Bronchial epithelial cell (primary cell): ENCODE results near the gene FANCC. TPM values are rescaled to one million over a fixed set of nuclear protein-coding genes. Genes with fewer than 3 reads are reported as not detected.

Experiments
- DNase-seq: peaks from one replicate; pipeline ENCODE4 v3.0.0-alpha.2; 2010; ENCODE audit warnings: low read depth
- FAIRE-seq: peaks from 2 replicates; lab custom pipeline; 2011; peaks lifted over from hg19 to GRCh38; lab: Jason Lieb, UNC
- H3K27me3 ChIP-seq: 2 replicates; pipeline ENCODE4 v1.5.1; 2011; ENCODE audit warnings: low read length; ENCODE audit not compliant: control insufficient read depth, insufficient read depth
- H3K36me3 ChIP-seq: 2 replicates; pipeline ENCODE4 v1.5.1; 2011; ENCODE audit warnings: low read length; ENCODE audit not compliant: control insufficient read depth, insufficient read depth
- H3K4me3 ChIP-seq: 2 replicates; pipeline ENCODE4 v1.5.1; 2011; ENCODE audit warnings: mild to moderate bottlenecking, low read depth, low read length, control low read depth
- total RNA-seq: library from RNA; depleted of rRNA; stranded (reverse); fragments of >200 nt; gene quantifications from 2 replicates; pipeline ENCODE4 v1.2.1, GENCODE V29; 2014
- TF ChIP-seq, protein P1 (sequence below): IDR thresholded peaks from 2 replicates; pipeline ENCODE4 v1.5.1; 2011; ENCODE audit warnings: mild to moderate bottlenecking, moderate library complexity, low read length, control low read depth, inconsistent platforms; ENCODE audit not compliant: insufficient read depth, severe bottlenecking

Gene FANCC
- total RNA-seq, 1 donor from 2014 or later, result 3.4 TPM

GRCh38 chr9:95246547-95246946 is 71.0 kb downstream of the FANCC start:
- H3K27me3 ChIP-seq, result no peaks in the 10 kb centered on the region
- H3K36me3 ChIP-seq, result no peaks in the 10 kb centered on the region
- DNase-seq (peak; percentile 39), FAIRE-seq (no peak)
- TF ChIP-seq, protein P1, sequence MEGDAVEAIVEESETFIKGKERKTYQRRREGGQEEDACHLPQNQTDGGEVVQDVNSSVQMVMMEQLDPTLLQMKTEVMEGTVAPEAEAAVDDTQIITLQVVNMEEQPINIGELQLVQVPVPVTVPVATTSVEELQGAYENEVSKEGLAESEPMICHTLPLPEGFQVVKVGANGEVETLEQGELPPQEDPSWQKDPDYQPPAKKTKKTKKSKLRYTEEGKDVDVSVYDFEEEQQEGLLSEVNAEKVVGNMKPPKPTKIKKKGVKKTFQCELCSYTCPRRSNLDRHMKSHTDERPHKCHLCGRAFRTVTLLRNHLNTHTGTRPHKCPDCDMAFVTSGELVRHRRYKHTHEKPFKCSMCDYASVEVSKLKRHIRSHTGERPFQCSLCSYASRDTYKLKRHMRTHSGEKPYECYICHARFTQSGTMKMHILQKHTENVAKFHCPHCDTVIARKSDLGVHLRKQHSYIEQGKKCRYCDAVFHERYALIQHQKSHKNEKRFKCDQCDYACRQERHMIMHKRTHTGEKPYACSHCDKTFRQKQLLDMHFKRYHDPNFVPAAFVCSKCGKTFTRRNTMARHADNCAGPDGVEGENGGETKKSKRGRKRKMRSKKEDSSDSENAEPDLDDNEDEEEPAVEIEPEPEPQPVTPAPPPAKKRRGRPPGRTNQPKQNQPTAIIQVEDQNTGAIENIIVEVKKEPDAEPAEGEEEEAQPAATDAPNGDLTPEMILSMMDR, result no peak
- H3K4me3 ChIP-seq, result no peak overlapping the region

DNA sequence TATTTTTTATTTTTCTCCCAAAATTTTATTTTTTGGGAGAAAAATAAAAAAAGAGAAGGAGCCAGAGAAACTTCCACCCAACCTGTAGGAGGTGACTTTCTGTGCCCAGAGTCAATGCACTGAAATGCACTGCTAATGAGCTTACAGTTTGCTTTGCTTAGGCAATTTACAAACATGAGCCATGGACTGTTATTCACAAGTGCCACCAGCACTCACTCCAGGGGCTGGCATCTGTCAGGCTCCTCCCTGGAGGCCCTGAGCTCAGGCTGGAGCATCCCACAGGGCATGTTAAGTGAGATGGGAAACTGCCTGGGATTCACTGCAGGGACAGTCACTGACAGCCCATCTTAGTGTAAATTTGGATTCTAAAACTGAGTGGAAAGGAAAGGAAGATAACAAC is 74.9 kb downstream of the FANCC start:
- TF ChIP-seq, protein P1, result no peak
- H3K27me3 ChIP-seq, result no peaks in the 10 kb centered on the region
- no peak overlapping the region for H3K4me3 ChIP-seq
- FAIRE-seq, result no peak
- no peak for DNase-seq
- H3K36me3 ChIP-seq, result no peaks in the 10 kb centered on the region

DNA sequence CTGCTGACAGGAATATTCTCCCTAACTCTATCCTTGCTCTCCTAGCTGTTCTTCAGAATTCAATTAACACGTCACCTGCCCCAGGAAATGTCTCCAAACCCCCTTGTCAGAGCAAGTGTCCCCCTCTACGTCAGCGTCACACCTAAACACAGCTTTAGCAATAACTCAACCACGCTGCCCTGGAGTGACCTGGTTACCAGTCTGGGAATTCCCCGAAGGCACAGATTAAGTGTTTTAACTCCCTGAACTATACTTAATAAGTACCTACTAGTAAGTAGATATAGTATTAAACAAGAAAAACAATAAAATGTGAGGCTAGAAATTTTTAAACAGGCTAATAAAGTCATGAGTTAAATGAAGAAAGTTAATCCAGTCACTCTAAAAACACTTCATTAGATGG is 78.4 kb downstream of the FANCC start:
- no peak for FAIRE-seq
- Histone ChIP-seq H3K27me3 (no peaks in the 10 kb centered on the region), H3K4me3 (no peak overlapping the region), H3K36me3 (no peaks in the 10 kb centered on the region)
- TF ChIP-seq, protein P1, result no peak
- no peak for DNase-seq

DNA sequence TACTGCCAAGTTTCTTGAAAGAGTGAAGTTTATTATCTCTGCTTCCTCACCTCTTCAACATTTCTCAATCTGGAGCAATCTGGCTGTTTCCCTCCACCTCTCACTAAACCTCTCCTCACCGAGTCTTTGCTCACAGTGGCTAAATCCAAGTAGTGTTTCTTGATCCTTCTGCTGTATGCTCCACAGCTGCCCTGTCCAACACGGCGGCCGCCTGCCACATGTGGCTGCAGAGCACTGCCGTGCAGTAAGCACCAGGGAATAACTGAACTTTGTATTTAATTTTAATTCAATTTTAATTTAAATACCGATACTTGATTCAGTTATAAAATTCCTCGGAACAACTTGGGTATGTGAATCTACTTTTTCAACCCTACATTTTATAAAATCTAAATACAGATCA is 80.2 kb downstream of the FANCC start:
- no peaks in the 10 kb centered on the region for H3K36me3 ChIP-seq
- DNase-seq (no peak), FAIRE-seq (no peak)
- H3K4me3 ChIP-seq, result no peak overlapping the region
- H3K27me3 ChIP-seq, result no peaks in the 10 kb centered on the region
- TF ChIP-seq, protein P1, result no peak

- TF ChIP-seq, protein P1, result no peak
- H3K36me3 ChIP-seq, result no peaks in the 10 kb centered on the region
- H3K4me3 ChIP-seq, result no peak overlapping the region
- no peak for FAIRE-seq
- no peaks in the 10 kb centered on the region for H3K27me3 ChIP-seq
- DNase-seq, result no peak
These were observed 87.5 kb downstream of the FANCC start for GRCh38 chr9:95230046-95230445.

DNA sequence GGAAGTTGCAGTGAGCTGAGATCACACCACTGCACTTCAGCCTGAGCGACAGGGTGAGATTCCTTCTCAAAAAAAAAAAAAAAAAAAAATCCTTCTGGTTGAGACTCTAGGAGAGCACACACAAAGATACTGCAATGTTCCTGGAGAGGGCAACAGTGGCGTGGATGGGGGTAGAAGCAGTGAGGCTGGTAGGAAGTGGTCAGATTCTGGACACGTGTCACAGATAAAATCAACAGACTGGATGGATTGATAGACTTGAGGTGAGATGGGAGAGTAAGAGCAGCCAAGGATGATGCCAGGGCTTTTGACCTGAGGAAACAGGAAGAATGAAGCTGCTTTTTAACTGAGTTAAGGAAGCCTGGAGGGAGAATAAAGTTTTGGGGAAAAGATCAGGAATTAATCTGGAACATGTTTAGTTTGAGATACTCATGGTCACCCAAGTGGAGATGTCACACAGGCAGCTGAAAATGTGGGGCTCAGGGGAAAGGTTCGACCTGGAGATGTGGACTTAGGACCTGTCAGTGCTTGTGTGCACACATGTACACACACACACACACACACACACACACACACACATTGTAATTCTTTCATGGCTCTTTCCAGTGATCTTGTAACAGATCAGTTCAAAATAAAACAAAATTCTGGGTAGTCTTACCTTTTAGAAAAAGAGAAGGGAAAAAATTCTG is 88.1 kb downstream of the FANCC start:
- DNase-seq (no peak), FAIRE-seq (no peak)
- TF ChIP-seq, protein P1, result no peak
- H3K36me3 ChIP-seq, result no peaks in the 10 kb centered on the region
- H3K27me3 ChIP-seq, result no peaks in the 10 kb centered on the region
- no peak overlapping the region for H3K4me3 ChIP-seq
